Subcutaneous adipose tissue (tissue), 4 donors: Measurements from ENCODE around the gene TYMP. TPM values are rescaled to one million over a fixed set of nuclear protein-coding genes. Genes with fewer than 3 reads are reported as not detected.

Experiments
- total RNA-seq, 4 donors: library from RNA; depleted of rRNA; stranded (reverse); fragments of >200 nt; gene quantifications; one replicate each; pipeline ENCODE4 v1.1.0, GENCODE V29; 2016
- TF ChIP-seq, protein P1 (sequence below): fragments of 450-650 bp; IDR thresholded peaks from one replicate; pipeline ENCODE4 v1.5.1; 2016; ENCODE audit warnings: low read depth, mild to moderate bottlenecking, control low read depth, antibody characterized with exemption, moderate library complexity

The TYMP gene
- total RNA-seq, 4 donors from 2014 or later = 28.9 to 129 (median 108) TPM

DNA sequence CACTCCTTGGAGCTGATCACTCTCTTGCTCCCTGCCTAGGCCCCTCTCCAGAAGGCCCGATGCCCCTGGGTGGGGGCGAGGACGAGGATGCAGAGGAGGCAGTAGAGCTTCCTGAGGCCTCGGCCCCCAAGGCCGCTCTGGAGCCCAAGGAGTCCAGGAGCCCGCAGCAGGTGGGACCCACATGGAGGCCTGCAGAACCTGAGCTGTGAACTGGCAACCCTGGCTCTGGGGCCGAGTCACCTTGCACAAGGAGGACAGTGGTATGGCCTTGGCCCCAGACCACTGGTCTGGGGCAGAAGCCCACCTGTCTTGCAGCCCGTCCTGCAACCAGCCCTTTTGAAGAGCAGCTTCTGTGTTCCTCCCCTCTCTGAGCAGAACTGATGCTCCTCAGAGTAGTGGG is 10.7 kb downstream of the TYMP start:
- TF ChIP-seq, protein P1, sequence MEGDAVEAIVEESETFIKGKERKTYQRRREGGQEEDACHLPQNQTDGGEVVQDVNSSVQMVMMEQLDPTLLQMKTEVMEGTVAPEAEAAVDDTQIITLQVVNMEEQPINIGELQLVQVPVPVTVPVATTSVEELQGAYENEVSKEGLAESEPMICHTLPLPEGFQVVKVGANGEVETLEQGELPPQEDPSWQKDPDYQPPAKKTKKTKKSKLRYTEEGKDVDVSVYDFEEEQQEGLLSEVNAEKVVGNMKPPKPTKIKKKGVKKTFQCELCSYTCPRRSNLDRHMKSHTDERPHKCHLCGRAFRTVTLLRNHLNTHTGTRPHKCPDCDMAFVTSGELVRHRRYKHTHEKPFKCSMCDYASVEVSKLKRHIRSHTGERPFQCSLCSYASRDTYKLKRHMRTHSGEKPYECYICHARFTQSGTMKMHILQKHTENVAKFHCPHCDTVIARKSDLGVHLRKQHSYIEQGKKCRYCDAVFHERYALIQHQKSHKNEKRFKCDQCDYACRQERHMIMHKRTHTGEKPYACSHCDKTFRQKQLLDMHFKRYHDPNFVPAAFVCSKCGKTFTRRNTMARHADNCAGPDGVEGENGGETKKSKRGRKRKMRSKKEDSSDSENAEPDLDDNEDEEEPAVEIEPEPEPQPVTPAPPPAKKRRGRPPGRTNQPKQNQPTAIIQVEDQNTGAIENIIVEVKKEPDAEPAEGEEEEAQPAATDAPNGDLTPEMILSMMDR = no peak

DNA sequence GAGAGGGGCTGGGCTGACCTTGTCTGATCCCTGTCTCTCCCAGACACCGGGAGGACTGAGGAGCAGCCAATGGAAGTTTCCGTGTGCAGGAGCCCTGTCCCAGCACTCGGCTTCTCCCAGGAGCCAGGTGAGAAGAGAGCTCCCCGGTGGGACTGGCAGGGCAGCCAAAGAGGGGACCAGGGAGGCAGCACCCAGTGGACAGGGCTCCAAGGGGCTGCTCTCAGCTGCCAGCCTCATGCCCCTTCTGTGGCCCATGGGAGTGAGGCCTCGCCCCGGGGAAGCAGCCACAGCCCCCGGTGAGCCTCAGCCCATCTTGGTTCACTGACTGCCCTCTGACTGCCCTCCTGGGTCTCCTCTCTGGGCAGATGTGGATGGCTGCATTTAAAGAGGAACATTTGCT is 11.2 kb downstream of the TYMP start:
- TF ChIP-seq, protein P1 = no peak

DNA sequence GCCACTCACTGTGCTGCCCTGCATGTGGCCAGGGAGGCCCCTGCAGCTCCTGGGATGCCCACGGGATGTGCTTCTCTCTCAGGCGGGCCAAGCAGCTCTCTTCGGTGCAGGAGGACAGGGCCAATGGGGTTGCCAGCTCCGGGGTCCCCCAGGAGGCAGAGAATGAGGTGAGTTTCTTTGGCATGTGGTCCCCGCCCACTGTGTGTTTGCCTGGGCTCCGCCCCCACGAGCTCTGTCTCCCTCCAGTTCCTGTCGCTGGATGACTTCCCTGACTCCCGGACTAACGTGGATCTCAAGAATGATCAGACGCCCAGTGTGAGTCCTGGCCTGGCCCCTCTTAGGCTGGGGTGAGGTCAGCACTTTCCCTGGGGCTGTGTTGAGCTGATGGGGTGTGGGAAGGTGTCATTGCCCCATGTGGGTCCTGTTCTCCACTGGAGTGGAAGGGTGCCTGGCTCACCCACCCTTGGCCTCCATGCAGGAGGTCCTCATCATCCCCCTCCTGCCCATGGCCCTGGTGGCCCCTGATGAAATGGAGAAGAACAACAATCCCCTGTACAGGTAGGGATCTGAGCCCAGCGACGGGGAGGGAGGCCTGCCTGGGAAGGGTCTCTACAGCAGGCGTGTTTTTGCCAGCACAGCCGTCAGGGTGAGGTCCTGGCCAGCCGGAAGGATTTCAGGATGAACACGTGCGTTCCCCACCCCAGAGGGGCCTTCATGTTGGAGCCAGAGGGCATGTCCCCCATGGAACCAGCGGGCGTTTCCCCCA is 12.1 kb downstream of the TYMP start:
- TF ChIP-seq, protein P1 = no peak

DNA sequence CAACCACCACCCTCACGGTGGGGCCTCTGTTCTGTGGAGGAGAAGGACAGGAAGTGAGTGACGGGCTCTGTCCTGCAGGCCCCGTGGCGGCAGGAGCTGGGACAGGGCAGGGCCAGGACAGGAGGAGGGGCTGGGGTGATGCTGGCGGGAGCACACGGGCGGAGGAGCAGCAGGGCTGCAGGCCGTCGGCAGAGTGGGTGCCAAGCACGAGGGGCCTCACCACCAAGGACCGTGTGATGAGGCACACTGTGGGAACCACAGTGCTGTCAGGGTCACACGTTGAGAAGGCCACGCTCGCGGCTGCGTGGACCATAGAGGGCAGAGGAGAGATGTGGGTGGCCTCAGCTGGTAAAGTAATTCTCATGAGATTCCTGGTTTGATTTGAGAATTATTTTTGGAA is 12.9 kb downstream of the TYMP start:
- TF ChIP-seq, protein P1 = no peak

DNA sequence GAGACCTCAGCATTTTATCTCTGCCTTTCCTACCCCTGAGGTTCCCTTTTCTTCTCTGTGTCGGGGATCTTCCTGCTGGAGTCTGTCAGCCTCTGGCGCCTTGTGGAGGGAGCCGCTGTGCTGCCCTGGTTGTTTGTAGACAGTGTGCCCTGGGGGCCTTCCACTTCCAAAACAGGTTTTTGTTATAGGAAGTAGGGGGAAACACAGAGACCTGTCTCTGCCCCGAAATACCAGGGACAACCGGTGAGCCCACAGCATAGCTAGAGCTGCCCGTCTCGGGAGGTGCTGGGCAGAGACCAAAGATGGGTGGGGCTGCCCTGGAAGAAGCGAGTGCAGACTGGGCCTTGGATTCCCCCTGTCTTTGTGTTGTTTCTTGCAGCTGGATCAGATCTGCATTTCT is 13.7 kb downstream of the TYMP start:
- TF ChIP-seq, protein P1 = no peak

DNA sequence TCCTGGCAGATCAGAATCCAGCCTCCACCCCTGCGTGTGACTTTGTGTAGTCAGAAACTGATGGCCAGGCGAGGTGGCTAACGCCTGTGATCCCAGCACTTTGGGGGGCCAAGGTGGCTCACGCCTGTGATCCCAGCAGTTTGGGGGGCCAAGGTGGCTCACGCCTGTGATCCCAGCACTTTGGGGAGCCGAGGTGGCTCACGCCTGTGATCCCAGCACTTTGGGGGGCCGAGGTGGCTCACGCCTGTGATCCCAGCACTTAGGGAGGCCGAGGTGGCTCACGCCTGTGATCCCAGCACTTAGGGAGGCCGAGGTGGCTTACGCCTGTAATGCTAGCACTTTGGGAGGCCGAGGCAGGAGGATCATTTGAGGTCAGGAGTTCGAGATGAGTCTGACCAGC is 16.6 kb downstream of the TYMP start:
- TF ChIP-seq, protein P1 = no peak

DNA sequence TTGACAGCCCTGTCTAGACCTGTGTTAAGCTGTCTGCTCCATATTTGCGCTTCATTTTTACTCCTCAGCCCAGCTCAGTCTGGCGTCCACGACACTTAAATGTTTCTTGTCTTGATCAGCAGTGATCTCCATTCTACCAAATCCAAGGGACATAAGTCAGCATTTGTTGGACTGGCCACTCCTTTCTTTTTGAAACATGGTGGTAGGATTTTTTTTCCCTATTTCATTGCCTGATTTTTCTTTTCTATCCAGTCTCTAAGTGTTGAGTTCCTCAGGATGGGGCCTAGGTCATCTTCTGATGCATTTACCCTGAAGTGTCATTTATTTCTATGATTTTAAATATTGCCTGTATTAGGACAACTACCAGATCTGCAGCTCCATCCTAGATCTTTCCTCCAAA is 20.9 kb downstream of the TYMP start:
- TF ChIP-seq, protein P1 = no peak
